Caki2 (cell line): ENCODE measurements around the gene HAUS3. TPM values are rescaled to one million over a fixed set of nuclear protein-coding genes. Genes with fewer than 3 reads are reported as not detected.
A peak's percentile ranks its signal among the peaks of the same experiment; 100 is the strongest.

Experiments
- DNase-seq: peaks from one replicate; pipeline ENCODE4 v3.0.0-alpha.2; 2015; ENCODE audit warnings: low read depth
- in situ Hi-C: cut with HindIII; loops from 2 replicates; pipeline ENCODE4 v1.10.0; 2016; ENCODE audit warnings: low sequenced_read_pairs, low pct_unique_long_range_greater_than_20kb, mixed read lengths
- total RNA-seq: library from RNA; depleted of rRNA; stranded (reverse); fragments of >200 nt; shearing (Covaris generic); gene quantifications from 2 replicates; pipeline ENCODE4 v1.2.3, GENCODE V29; 2014; ENCODE audit warnings: low replicate concordance

HAUS3 gene
- total RNA-seq, 1 experiment from 2014 or later: 8.6 TPM

GRCh38 chr4:2266181-2266580, 24.3 kb upstream of the HAUS3 start:
- in situ Hi-C loops: no loop called here
- no peak for DNase-seq

DNA sequence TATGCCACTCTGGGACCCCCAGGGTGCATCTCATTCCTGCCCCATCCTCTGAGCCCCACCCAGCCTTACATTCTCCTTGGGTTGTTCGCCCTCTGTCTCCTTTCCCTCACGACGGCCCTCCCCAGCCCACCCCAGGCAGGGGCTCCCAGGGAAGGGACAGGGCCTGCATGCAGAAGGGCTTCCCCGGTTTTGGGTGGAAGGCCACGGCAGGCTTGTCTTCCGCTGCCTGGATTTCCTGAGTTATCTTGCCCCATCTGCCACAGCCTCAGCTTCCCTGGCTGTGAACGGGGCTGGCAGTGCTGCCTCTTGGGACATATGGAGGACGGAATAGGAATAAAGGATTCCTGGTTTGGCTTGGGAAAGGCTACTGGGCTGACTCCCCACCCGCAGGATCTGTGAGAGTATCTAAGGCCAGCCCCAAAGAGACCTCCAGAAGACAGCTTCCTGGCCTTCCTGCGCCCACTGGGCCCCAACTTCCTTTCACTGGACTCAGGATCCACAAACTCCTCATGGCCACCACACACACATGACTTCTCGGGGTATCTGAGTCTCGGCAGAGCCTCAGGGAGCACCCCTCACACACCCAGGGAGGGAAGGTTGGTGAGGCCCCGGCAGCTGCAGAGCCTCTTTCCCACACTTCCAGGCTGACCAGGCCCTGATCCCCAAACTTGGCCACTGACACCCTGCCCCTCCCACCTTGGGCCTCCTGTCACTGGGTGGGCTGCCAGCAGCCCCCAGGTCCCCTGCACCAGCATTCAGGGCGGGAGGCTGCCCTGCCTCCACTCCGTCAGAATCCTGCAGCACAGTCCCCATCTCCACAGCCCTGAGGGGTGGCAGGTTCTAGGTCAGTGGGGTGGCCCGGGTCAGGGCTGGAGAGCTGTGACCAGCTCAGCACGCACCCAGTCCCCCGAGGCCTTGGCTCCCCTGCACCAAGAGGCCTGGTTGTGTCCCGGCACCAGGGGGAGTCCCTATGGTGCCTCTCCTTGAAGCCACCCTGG, 23.5 kb upstream of the HAUS3 start:
- no peak for DNase-seq
- in situ Hi-C loops: no loop called here

DNA sequence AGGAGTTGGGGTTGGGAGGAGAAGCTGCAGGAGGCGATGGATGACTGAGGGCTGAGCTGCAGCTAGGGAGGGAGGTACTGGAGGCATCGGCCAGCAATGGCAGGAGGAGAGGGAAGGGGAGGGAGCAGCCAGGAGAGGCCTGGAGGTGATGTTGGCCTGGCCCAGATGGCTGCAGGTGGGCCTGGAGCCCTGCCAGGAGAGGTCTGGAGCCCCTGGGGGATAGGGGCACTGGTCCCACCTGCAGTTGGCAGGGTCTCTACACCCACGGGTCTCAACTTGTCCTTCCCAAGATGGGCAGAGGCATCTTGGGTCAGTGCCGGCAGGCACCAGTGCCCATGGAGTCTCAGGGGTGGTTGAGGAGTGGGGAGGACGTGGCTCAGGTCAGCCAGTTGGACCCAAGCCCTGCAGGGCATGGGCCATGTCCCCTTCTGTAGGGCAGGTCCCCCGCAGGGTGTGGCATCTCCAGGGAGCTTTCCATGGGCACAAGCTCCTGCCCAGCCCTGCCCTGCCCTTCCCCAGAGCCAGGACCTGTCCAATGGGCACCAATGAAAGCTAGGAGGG, 22.6 kb upstream of the HAUS3 start:
- DNase-seq: no peak
- in situ Hi-C loops: no loop called here

GRCh38 chr4:2263926-2264321, 22.0 kb upstream of the HAUS3 start:
- in situ Hi-C loops: no loop called here
- no peak for DNase-seq

- in situ Hi-C loops: no loop called here
- no peak for DNase-seq
Measured at GRCh38 chr4:2262944-2263250, 21.0 kb upstream of the HAUS3 start.

- DNase-seq: peak; percentile 99
- in situ Hi-C loops: no loop called here
Measured at GRCh38 chr4:2262145-2262943, 20.4 kb upstream of the HAUS3 start.

GRCh38 chr4:2261853-2262144, 19.9 kb upstream of the HAUS3 start, which contains the start of gene MXD4:
Gene MXD4, minus strand, starts transcription at chr4:2262109. Its CDS starts 129 bp downstream, at chr4:2261980.
- DNase-seq: no peak
- in situ Hi-C loops: no loop called here

- in situ Hi-C loops: no loop called here
- peak; percentile 16 for DNase-seq
Measured at GRCh38 chr4:2261110-2261852, 19.4 kb upstream of the HAUS3 start.

DNA sequence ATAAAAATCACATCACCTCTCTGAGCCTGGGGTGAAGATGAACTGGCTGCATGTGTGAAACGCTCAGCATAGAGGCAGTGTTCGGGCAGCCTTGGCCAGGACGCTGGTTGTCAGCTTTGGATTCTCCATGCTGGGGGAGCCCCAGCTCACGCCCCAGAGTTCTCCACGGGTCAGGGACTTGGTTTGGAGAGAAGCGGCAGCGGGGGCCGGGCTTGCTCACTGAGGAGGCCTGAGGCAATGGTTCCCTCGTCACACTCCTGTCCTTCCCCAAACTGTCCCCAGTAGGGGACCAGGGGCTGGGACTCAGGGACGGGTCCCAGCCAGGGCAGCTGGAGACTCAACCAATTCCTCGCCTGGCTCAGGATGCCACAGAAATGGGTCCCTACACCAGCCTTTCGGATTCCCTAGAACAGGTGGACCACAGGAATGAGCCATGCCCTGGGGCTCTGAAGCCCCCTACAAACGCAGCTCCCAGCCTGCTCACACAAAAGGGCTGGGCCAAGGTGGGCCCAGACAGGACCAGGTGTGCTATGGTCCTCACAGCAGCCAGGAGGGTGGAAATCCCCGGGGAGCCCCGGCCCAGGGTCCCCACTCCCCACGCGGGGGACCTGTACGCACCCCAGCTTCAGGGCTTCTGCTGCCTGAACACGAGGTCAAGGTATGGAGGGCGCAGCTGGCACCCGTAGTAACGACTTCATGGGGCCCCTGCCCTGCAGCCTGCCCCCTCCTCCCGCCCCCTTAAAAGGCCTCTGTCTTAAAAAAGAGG, 18.6 kb upstream of the HAUS3 start:
- DNase-seq: no peak
- in situ Hi-C loops: no loop called here

GRCh38 chr4:2259541-2260343, 17.8 kb upstream of the HAUS3 start:
- in situ Hi-C loops: no loop called here
- DNase-seq: no peak

DNA sequence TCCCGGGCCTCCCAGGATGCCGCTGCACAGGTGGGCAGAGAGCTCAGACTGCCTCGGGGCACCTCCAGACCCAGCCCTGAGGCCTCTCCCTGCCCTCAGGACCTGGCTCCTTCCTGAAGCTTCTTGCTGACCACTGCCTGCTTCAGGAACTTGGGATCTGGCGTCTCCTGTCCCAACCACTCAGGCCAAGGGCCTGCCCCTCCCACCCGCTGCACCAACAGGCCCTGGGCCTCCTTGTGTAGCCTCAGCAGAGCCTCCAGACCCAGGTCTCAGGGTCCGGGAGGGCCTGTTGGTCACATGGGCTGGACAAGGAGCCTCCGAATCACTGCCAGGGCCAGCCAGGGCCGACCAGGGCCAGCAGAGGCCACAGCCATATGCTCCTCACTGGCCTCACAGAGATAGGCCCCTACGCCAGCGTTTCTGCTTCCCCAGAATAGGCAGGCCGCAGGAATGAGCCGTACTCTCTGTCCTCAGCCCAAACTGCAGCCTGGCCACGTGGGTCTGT, 17.2 kb upstream of the HAUS3 start:
- no peak for DNase-seq
- in situ Hi-C loops: no loop called here

- DNase-seq: no peak
- in situ Hi-C loops: no loop called here
Measured at GRCh38 chr4:2258091-2259035, 16.4 kb upstream of the HAUS3 start.

DNA sequence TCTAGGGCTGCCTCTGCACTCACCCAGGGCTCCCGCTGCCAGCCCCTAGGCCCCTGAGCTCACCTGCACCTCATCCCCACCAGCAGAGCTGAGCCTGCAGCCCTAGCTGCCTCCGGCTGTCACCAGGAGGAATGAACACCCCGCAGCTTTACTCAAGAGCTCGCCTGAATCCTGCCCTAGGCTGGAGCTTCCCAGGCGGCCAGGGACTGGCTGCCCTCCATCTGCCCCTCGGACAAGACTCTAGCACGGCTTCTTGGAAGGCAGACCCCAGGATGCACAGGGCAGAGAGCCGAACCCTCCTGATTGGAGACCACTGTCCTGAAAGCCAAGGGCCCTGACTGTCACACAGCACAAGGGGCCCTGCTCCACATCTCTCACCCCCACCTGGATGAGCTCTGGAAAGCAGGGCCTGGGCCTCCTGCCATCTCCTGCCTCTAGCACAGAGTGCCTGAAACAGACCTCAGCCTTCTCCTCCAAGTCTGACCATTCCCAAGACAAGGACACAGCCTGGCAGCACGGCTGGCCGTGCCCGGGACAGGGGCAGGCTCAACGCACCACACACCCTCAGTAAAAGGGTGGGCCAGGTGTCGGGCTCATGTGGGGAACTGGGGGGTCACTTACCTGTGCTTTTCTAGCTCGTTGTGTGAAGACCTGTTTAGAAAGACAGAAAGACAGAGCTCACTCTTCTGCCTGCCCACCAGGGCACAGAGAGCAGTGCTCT, 15.6 kb upstream of the HAUS3 start:
- in situ Hi-C loops: no loop called here
- no peak for DNase-seq

DNA sequence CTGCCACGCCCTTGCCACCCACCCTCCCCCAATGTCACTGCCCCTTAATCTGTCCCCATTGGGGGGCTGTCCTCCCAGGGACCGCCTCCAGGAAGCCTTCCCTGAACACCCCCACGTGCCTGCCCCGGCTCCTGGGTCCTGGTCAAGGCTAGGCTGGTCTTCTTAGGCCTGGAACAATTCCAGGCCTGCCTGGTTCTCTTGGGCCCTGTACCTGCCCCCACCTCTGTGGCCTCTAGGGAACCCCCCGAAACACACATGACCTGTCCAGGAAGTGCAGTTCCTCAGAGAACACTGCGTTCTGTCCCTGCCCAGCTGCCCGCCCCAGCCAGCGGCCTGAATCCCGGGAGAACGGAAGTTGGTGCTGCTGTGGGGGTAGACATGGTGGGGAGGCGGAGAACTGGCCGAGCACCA, 14.9 kb upstream of the HAUS3 start:
- in situ Hi-C loops: no loop called here
- no peak for DNase-seq

DNA sequence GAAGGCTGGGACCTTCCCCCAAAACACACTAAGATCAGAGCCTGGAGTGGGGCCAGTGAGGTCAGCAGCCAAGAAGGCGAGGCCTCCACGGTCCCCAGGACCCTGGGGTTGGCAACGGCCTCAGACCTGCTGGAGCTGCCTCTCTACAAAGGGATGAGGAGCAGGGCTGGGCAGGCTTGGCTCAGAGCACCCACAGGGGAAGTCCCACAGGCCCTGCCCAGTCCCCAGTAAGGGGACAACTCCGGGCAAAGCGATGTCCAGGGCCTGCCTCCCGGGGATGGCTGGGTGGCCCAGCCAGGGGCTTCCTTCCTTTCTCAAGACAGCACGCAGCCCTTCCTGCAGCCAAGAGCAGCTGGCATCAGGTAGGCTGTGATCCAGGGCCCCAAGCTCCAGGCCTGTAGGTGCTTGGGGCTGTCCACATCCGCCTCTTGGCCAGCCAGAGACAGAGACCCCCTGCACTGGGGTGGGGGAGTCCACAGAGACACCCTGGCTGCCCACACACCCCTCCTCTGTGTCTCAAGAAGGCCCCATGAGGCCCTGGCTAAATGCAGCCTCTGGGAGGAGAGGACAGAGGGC, 14.3 kb upstream of the HAUS3 start:
- no peak for DNase-seq
- in situ Hi-C loops: no loop called here
